ENCODE measurements around the gene SLC43A2. TPM values are rescaled to one million over a fixed set of nuclear protein-coding genes. Genes with fewer than 3 reads are reported as not detected.
A peak's percentile ranks its signal among the peaks of the same experiment; 100 is the strongest.

Gene SLC43A2
- polyA plus RNA-seq, 6 donors from 2014 or later = 18.4 to 36.4 (median 29.1) TPM

- no peak for DNase-seq
- Mint-ChIP-seq H3K9me3 (no peaks in the 10 kb centered on the region), H3K36me3 (no peaks in the 10 kb centered on the region), H3K4me1 (peaks cover 38 to 68% (median 51%) of the 10 kb centered on the region in 3 donors), H3K27ac (peak overlapping the region in 2 of 6 donors; percentile 37 to 78), H3K27me3 (no peaks in the 10 kb centered on the region), H3K4me3 (peak overlapping the region in 2 of 8 donors; percentile 31 to 53)
- ATAC-seq (ENCODE audit: low read depth in 2 of 2) = no peak
Observed at GRCh38 chr17:1558401-1558800, 70.2 kb downstream of the SLC43A2 start.

- Mint-ChIP-seq H3K9me3 (no peaks in the 10 kb centered on the region), H3K27me3 (no peaks in the 10 kb centered on the region), H3K4me1 (peaks cover 38 to 68% (median 46%) of the 10 kb centered on the region in 3 donors), H3K27ac (peak overlapping the region in 2 of 6 donors; percentile 82 to 87), H3K4me3 (peak overlapping the region in 2 of 8 donors; percentile 53 to 54), H3K36me3 (no peaks in the 10 kb centered on the region)
- ATAC-seq (ENCODE audit: low read depth in 2 of 2) (no peak), DNase-seq (no peak)
Observed at GRCh38 chr17:1557355-1558095, 71.1 kb downstream of the SLC43A2 start.

GRCh38 chr17:1555651-1556471 is 72.8 kb downstream of the SLC43A2 start:
- peaks cover 2 to 3% of the 10 kb centered on the region in 2 donors for H3K36me3 Mint-ChIP-seq
- no peaks in the 10 kb centered on the region for H3K27me3 Mint-ChIP-seq
- peak overlapping the region; percentile 55 to 86 (median 72) for H3K4me3 Mint-ChIP-seq
- H3K4me1 Mint-ChIP-seq = peaks cover 29 to 58% (median 37%) of the 10 kb centered on the region in 3 donors
- ATAC-seq (ENCODE audit: low read depth in 2 of 2) = peak; percentile 90 to 93
- no peaks in the 10 kb centered on the region for H3K9me3 Mint-ChIP-seq
- H3K27ac Mint-ChIP-seq = peak overlapping the region; percentile 49 to 94 (median 84)
- peak; percentile 58 for DNase-seq

- peak overlapping the region in 7 of 8 donors; percentile 12 to 72 (median 55) for H3K4me3 Mint-ChIP-seq
- peak overlapping the region; percentile 44 to 90 (median 70) for H3K27ac Mint-ChIP-seq
- ATAC-seq (ENCODE audit: low read depth in 2 of 2) (no peak), DNase-seq (no peak)
- peaks cover 26 to 51% (median 37%) of the 10 kb centered on the region in 3 donors for H3K4me1 Mint-ChIP-seq
- peaks cover 5 to 12% of the 10 kb centered on the region in 2 donors for H3K36me3 Mint-ChIP-seq
- H3K27me3 Mint-ChIP-seq = no peaks in the 10 kb centered on the region
- no peaks in the 10 kb centered on the region for H3K9me3 Mint-ChIP-seq
Observed at GRCh38 chr17:1554751-1555540, 73.7 kb downstream of the SLC43A2 start.

GRCh38 chr17:1553354-1554266 is 75.0 kb downstream of the SLC43A2 start:
- ATAC-seq (ENCODE audit: low read depth in 2 of 2) (no peak), DNase-seq (no peak)
- Mint-ChIP-seq H3K36me3 (peaks cover 5 to 14% of the 10 kb centered on the region in 2 donors), H3K27me3 (no peaks in the 10 kb centered on the region), H3K27ac (peak overlapping the region in 3 of 6 donors; percentile 1 to 30 (median 5)), H3K9me3 (no peaks in the 10 kb centered on the region), H3K4me1 (peaks cover 26 to 38% (median 34%) of the 10 kb centered on the region in 3 donors), H3K4me3 (peak overlapping the region in 1 of 8 donors; percentile 1)

GRCh38 chr17:1552932-1553331 is 75.7 kb downstream of the SLC43A2 start:
- ATAC-seq (ENCODE audit: low read depth in 2 of 2) = no peak
- no peak for DNase-seq
- no peaks in the 10 kb centered on the region for H3K27me3 Mint-ChIP-seq
- H3K4me3 Mint-ChIP-seq = no peak overlapping the region
- peak overlapping the region in 1 of 6 donors; percentile 30 for H3K27ac Mint-ChIP-seq
- peaks cover 26 to 38% (median 34%) of the 10 kb centered on the region in 3 donors for H3K4me1 Mint-ChIP-seq
- H3K9me3 Mint-ChIP-seq = no peaks in the 10 kb centered on the region
- peaks cover 5 to 14% of the 10 kb centered on the region in 2 donors for H3K36me3 Mint-ChIP-seq

- Mint-ChIP-seq H3K9me3 (no peaks in the 10 kb centered on the region), H3K4me1 (peaks cover 21 to 32% (median 27%) of the 10 kb centered on the region in 3 donors), H3K27me3 (no peaks in the 10 kb centered on the region), H3K4me3 (no peak overlapping the region), H3K27ac (no peak overlapping the region), H3K36me3 (peaks cover 5 to 14% of the 10 kb centered on the region in 2 donors)
- no peak for ATAC-seq (ENCODE audit: low read depth in 2 of 2)
- DNase-seq = no peak
Observed at GRCh38 chr17:1551741-1552140, 76.9 kb downstream of the SLC43A2 start.

- ATAC-seq (ENCODE audit: low read depth in 2 of 2) (no peak), DNase-seq (no peak)
- peak overlapping the region in 1 of 6 donors; percentile 33 for H3K27ac Mint-ChIP-seq
- H3K27me3 Mint-ChIP-seq = no peaks in the 10 kb centered on the region
- H3K9me3 Mint-ChIP-seq = no peaks in the 10 kb centered on the region
- H3K4me1 Mint-ChIP-seq = peaks cover 0 to 4% (median 3%) of the 10 kb centered on the region in 3 donors
- no peak overlapping the region for H3K4me3 Mint-ChIP-seq
- peaks cover 5 to 14% of the 10 kb centered on the region in 2 donors for H3K36me3 Mint-ChIP-seq
Observed at GRCh38 chr17:1548032-1548431, 80.6 kb downstream of the SLC43A2 start.

- Mint-ChIP-seq H3K9me3 (no peaks in the 10 kb centered on the region), H3K27me3 (no peaks in the 10 kb centered on the region), H3K36me3 (peaks cover 5 to 14% of the 10 kb centered on the region in 2 donors), H3K4me3 (no peak overlapping the region), H3K4me1 (peaks cover 0 to 4% (median 3%) of the 10 kb centered on the region in 3 donors), H3K27ac (no peak overlapping the region)
- DNase-seq (no peak), ATAC-seq (ENCODE audit: low read depth in 2 of 2) (no peak)
Observed at GRCh38 chr17:1546292-1546922, 82.2 kb downstream of the SLC43A2 start.

GRCh38 chr17:1545618-1546017 is 83.0 kb downstream of the SLC43A2 start:
- Mint-ChIP-seq H3K9me3 (no peaks in the 10 kb centered on the region), H3K4me3 (no peak overlapping the region), H3K27ac (no peak overlapping the region), H3K27me3 (no peaks in the 10 kb centered on the region), H3K4me1 (peaks cover 0 to 4% (median 3%) of the 10 kb centered on the region in 3 donors), H3K36me3 (peaks cover 4 to 8% of the 10 kb centered on the region in 2 donors)
- DNase-seq (no peak), ATAC-seq (ENCODE audit: low read depth in 2 of 2) (no peak)

- DNase-seq = no peak
- H3K27ac Mint-ChIP-seq = no peak overlapping the region
- H3K36me3 Mint-ChIP-seq = peaks cover 0 to 4% of the 10 kb centered on the region in 2 donors
- no peaks in the 10 kb centered on the region for H3K27me3 Mint-ChIP-seq
- H3K4me3 Mint-ChIP-seq = no peak overlapping the region
- H3K4me1 Mint-ChIP-seq = no peaks in the 10 kb centered on the region
- no peak for ATAC-seq (ENCODE audit: low read depth in 2 of 2)
- H3K9me3 Mint-ChIP-seq = no peaks in the 10 kb centered on the region
Observed at GRCh38 chr17:1542316-1542715, 86.3 kb downstream of the SLC43A2 start.

GRCh38 chr17:1541367-1541904 is 87.2 kb downstream of the SLC43A2 start:
- H3K36me3 Mint-ChIP-seq = peaks cover 0 to 4% of the 10 kb centered on the region in 2 donors
- H3K4me3 Mint-ChIP-seq = no peak overlapping the region

More at GRCh38 chr17:1541367-1541904, 87.2 kb downstream of the SLC43A2 start:
- DNase-seq (no peak), ATAC-seq (ENCODE audit: low read depth in 2 of 2) (no peak)
- Mint-ChIP-seq H3K4me1 (no peaks in the 10 kb centered on the region), H3K27me3 (no peaks in the 10 kb centered on the region), H3K27ac (no peak overlapping the region), H3K9me3 (no peaks in the 10 kb centered on the region)

Measured in naive B cell (primary cell).